ENCODE results near the gene FBXW11.

- TF ChIP-seq CTCF (IDR thresholded peaks at IDR 0.05) (no peak), POLR2A (IDR thresholded peaks at IDR 0.05) (no peak), POLR2AphosphoS5 (IDR thresholded peaks at IDR 0.05) (no peak)
These were observed 61.4 kb downstream of the FBXW11 start for GRCh38 chr5:171945066-171945465.

All from transverse colon (tissue), 4 donors.